DMS53 treated with DMSO at 0.1 percent for 48 hours (cell line): ENCODE measurements around the gene RNF144A.
"Not testable (repeated sequence)": the region's sequence is repeated elsewhere in the genome, so short reads cannot be mapped to it uniquely, and the experiment has no call there.

Experiments used
- DNase-seq: peaks from one replicate; lab custom pipeline; 2025; ENCODE audit not compliant: unreplicated experiment; lab: John Stamatoyannopoulos, UW

RNF144A gene

DNA sequence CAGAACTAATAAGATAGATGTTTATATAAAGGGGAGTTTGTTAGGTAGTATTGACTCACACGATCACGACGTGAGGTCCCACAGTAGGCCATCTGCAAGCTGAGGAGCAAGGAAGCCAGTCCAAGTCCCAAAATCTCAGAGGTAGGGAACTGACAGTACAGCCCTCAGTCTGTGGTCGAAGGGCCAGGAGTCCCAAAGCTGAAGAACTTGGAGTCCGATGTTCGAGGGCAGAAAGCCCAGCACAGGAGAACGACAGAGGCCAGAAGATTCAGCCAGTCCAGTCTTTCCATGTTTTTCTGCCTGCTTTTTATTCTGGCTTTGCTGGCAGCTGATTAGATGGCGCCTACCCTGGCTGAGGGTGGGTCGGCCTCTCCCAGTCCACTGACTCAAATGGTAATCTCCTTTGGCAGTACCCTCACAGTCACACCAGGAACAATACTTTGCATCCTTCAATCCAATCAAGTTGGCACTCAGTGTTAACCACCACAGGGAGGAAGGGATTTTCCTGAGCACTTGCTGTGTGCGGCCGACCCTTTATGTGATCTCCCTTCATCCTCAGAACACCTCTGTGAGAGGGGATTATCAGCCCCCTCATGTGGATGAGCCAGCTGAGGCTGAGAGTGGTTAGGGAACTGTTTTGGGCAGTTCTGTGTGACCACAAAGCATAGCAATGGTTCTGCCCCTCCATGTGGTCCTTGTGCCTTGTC lies 78.3 kb downstream of the RNF144A start:
- DNase-seq, result no peak

DNA sequence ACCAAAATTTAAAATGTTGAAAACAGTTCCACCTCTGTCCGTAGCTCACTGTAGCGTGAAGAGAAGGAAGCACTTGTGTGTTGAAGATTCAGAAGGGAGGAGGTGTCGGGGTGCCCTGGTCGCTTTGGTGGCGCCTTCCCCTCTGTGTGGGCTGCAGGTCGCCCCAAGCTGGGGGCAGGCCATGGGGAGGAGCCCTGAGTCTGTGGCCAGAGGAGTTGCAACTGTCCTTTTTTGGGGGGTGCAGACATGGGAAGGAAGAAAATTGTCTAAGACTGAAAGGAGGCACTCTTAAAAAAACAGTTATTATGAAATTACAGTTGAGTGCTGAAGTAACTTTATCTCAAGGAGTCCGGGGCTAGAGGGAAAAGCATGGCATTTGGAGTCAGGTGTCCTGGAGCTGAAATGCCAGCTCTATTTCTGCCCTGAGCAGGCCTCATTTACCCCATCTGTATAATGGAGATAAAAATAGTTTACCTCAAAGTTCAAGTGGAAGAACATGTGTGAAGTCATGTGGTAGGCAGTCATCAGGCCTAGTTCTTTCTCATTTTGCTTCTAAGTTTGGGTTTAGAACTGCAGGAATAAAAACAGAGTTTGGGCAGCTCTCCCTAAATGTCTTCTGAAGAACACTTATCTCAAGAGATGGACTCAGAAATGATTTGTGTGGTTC lies 82.1 kb downstream of the RNF144A start:
- DNase-seq, result no peak

DNA sequence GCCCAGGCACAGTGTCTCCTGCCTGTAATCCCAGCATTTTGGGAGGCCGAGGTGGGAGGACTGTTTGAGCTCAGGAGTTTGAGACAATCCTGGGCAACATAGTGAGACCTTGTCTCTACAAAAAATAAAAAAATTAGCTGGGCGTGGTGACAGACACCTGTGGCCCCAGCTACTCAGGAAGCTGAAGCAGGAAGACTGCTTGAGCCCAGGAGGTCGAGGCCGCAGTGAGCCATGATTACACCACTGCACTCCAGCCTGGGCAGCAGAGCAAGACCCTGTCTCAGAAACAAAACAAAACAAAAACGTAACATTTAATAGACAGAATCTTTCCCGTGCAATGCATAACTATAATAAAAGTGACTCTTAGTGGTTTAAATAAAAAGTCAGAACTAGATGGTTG lies 84.2 kb downstream of the RNF144A start:
- DNase-seq, result not testable (repeated sequence)

DNA sequence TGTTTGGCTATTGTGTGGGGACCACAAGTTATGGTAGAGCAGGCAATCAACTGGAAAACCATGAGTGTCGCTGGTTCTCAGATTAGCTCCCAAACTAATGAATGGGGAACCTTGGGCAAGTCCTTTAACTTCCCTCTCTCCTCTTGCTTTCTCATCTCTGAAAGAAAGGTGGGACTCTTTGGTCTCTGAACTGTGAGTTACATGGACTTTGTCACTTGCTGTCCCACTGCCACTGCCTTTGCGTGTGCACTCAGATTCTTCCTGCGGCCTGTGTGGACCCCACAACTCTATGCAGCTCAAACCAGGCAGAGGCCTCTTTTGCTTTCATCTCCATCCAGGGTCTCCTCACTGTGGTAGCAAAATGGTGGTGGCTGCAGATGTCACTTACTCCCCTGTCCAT lies 86.7 kb downstream of the RNF144A start:
- DNase-seq, result no peak

DNA sequence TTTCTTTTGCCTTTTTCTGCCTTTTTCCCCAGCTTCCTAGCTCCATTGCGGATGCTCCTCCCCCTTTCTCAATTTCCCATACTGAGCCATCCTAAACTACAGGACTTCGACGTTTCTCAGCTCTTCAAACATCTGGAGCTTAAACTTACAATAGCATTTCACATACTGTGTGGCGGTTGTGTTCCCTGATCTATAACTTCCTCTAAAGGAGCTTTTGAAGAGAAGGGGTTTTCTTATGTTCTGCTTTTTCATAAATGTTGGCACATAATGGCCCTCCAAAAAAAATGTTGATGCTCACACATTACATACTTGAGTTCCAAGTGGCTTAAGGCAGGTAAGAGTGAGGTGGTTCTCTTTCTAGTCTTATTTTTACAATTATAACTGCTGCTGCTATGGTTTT lies 87.4 kb downstream of the RNF144A start:
- DNase-seq, result no peak

DNA sequence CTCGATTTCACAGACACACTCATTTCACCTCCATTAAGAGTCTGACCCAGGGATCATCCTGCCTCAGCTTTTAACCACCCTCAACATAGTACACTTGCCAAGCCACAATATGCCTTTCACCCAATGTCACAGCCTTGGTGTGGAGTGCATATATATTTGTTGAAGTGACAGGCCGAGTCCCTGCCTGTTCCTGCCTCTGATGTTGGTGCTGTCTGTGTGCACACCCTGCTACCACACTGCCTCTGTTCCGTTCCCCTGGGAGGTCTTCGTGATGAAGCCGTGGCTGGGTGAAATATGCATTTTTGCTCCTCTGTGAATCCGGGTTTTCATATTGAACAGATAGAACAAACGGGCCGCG lies 90.3 kb downstream of the RNF144A start:
- no peak for DNase-seq

DNA sequence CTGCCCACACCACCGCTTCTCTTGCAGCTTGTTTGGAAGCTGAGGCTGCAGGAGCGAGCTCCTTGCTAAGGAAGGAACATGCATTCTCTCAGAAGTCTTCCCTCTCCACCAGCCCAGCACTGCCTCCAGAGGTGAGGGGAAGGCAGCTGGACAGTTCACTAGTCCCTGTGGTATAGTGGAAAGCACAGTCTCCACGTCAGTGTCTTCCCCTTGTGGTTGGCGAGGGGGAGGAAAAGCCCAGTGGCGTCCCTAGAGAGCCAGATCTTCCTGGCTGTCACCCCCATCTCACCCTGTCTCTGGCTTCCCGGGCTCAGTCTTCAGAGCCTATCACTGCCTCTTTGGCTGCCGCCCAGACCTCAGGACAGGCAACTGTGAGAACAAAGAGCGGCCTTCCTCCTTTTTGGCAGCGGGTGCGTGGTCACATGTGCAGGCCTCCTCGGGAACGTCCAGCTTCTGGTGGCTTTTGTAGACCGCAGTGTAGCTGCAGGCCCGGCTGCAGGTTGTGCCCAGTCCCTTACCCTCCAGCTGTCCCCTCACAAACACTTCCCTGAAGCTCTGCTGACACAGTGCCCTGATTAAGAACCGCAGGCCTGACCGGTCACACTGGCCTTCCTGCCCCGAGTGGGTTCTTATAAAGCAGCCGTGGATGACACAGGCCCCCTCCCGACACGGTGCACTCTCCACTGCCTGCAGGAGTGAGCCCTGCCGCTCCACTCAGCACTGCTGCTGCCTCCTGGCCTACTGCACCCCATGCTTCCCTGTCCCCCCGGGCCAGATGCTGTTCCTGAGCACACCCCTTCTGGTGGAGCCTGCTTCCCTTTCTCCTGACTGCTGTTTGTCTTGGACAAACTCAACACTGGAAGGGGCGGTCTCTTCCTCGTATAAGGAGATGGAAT lies 90.9 kb downstream of the RNF144A start:
- DNase-seq, result no peak

DNA sequence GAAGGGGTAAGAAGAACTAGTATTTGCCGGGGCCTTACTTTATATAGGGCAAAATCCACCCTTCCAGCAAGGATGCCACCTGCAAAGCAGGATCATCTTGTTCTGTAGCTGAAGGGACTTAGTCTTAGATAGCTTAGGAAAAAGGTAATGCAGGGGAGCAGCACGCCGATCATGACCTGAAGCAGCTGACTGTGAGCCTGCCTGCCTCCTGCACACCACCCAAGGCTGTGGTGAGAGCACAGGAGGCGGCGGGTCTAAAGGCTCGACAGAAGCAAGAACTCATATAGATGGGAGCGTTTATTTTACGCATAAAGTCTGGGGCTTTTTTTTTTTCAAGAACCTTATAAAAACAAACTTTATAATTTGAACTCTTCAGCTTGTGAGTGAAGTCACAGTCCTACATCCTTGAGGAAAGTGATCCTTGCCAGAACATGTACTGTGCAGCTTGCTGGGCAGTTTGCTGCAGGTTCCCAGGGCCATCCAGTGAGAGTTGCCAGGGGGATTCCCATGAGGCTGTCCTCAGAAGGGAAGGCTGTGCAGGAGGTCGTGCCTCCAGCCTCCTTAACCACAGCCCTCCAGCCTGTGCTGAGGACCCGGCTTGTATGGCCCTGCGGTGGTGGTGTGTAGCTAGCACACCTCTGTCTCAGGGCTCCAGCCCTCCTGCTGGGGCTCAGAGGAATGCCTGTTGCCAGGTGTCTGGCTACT lies 92.1 kb downstream of the RNF144A start:
- DNase-seq, result no peak

DNA sequence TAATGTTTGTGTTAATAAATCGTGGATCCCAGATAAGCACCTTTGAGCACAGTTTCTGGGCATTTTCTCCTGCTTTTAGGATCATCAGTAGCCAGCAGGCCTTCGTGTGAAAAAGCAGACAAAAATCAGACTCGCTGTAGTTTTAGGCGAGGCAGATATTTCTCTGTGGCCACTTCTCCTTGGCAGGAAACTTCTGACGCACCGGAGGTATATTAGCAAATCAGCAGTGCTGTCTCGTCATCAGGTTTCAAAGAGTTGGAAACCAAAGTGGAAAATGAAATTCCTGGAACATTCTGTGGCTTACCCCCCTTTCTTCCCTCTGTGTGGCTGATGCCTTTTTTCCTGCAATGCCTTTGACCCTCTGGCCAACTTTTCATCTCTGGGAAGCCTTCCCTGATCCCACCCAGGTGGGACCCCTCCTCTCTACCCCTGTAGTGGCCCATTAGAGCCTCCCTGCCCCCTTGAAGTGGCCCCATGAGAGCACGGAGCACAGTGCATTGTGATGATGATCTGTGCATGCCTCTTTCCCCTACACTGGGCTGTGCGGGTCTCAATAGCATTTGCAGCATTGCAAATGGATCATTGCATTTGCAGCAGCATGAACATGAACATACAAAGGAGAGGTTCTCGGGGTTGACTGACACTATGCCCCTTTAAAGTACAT lies 93.3 kb downstream of the RNF144A start:
- DNase-seq, result no peak

DNA sequence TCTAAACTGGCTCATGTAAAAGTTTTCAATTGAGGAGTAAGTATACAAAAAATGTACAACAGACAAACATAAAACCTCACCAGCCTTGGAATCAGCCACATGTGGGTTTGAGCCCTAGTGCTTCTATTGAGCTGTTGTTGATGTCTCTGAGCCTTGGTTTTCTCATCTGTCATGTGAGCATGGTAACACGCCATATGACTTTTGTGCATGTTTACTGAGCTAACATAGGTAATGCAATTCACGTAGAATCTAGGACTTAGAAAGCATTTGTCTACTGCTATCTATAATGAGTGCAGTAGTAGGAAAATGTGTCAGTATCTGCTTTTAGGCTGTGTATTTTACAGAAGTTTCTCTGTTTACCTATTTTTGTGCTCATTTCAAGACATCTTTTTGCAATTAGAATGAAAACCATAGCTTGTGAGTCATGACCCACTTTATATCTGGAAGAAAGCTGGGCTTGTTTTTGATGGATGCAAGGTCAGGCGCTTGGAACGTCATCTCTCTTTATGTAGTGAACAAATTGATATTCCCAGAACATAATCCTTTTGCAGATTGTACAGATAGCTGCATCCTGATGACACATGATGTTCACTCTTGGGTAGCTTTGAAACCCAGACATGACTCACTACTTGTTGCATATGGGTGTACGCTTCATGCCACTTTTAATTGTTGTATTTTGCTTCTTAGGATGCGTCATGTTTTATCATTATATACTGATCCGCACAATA lies 94.3 kb downstream of the RNF144A start:
- peak; percentile 44 for DNase-seq

DNA sequence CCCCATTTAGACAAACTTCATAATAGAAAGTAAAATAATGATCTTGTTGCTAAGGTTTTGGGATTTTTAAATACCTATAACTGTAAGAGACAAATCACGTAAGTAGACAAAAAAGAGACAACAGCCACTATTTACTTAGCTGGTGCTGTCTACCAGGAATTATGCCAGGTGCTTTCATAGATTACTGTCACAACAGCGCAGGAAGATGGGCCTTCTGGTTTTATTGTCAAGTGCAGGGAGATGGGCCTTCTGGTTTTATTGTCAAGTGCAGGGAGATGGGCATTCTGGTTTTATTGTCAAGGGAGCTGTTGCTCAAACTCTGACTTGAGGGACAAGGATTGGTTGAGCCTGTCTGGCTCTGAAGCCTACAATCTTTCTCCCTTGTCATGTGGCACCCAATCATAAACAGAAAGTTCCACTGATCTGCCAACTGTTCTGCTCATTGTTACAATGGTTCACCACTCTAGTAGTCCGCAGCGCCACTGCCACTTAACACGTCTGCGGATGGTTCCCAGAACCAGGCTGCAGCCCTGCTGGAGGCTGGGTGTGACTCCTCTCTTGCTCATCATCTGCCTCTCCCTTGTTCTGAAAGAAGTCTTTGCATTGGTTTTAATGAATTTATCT lies 95.0 kb downstream of the RNF144A start:
- peak; percentile 44 for DNase-seq

DNA sequence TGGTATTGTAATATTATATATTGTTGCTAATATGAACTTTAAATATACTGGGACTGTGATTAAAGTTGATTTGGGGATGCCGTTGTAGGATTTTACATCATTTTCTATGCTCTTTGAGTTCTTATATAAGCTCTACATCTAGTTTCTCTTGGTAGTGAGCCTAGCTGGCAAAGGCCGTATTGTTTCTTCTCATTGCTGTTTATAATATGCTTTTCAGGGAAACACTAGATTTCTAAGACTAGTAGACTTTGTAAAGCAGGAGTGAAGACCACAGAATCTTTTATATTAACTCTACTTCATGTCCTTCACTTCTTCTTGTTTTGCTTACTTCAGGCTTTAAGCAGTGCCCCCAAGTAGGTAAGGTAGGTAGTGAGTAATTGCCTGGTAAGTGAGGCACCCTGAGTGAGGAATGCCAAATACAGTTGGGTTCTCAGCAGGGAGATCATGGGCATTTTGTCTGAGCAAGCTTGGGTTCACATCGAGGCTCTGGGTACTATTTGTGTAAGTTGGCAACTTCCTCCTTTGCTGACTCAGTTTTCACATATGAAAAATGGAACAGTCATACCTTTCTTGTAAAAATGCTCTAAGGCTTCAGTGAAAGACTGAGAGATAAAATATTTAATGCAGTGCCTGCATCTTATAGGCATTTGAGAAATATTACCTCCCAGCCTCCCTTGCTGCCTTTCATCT lies 96.4 kb downstream of the RNF144A start:
- DNase-seq, result no peak

DNA sequence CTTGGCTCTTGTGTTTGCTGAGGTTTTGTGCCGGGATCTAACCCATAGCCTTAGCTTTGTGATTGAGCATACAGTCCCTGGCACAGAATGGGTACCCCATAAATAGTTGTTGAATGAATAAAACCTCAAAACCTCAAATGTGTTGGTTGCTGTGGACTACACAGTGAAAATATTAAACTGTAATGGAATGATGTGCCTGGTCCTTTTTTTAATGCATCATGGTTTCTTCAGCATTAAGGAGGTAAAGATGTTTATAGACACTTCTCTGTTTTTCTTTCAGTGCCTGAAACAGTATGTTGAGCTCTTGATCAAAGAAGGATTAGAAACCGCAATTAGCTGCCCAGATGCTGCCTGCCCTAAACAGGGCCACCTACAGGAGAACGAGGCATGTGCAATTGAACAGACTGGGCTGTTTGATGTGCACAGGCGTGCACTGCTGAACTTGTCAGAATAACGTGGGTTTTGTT lies 97.0 kb downstream of the RNF144A start:
- no peak for DNase-seq

DNA sequence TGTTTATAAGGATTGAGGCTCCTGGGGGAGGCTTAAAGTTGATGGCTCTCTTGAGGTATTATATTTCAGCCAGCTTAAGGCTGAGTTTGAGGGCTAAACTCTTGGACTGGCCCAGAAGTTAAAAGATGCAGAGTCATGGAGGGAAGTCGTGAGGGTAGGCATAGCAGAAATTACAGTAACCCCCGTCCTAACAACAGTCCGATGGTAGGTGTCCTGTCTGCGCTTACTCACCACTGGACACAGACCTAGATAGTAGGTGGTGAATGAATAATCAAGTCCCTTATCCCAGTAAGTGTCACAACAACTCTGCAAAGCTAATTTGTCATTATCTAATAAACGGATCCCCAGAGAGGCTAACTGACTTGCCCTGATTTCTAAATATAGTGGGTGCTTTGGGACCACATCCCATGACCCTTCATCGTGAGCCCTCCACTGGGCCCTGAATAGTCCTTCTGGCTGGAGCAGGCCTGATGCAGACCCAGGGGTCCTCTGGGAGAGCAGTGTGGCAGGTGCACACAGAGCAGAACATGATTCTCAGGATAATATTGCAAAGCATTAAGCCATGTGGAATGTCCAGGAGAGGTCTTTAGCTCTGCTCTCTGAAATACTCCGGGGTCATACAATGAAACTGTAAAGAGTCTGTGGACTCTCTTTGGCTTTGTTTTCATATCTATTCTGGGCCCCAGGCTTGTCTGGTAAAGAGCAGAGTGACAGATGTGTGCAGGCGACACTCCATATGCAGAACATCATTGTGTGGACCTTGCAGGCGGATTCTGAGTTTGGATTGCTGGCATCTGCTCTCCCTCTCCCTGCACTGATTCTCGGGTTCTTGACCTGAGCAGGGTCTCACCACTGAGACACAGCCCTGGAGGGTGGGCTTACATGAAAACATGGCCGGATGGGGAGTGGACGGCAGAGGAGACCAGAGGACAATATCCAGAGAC lies 98.1 kb downstream of the RNF144A start:
- no peak for DNase-seq

DNA sequence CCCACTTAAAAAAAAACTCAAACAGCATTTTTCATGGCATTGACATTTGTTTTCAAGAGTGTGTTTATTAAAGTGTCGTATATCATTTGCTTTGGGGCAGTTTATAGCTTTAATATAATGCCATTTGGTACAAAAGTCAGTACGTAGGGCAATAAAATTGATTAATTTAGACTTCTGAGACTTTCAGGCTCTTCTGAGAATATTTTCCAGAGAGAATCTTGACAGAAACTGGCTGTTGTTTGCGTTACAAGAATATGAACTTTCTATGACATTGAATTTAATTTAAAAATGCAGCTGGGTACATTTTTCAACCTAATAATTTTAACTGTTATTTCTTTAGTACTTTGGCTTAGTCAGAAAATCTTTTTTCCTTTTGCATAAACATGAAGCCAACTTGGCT lies 98.9 kb downstream of the RNF144A start:
- no peak for DNase-seq

DNA sequence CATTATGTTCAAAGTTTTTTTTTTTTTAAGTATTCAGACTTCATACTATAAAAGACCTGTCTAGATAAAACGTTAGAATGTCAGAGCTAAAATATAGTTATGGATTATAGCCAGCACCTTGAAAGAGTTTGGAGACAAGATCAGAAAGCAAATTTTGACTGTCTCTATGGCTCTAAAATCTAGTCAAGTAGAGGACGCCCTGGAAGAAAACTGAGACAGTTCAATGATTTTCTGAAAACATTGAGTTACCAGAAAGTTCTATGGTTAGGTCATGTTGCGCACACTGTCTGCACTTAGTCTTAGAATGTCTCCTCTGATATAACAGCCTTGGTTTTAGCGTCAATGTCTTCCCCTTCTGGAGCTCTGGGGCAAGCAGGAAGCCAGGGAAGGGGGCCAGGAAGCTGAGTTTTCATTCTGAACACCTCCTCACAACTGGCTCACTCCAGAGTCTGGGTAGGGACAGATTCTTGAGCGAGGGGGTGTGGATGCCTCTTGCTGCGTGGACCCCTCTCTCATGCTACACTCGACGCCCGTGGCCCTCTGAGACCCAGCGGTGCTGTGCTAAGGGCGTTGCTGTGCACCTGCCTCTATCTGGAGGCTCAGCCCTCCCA lies 99.5 kb downstream of the RNF144A start:
- DNase-seq, result no peak

DNA sequence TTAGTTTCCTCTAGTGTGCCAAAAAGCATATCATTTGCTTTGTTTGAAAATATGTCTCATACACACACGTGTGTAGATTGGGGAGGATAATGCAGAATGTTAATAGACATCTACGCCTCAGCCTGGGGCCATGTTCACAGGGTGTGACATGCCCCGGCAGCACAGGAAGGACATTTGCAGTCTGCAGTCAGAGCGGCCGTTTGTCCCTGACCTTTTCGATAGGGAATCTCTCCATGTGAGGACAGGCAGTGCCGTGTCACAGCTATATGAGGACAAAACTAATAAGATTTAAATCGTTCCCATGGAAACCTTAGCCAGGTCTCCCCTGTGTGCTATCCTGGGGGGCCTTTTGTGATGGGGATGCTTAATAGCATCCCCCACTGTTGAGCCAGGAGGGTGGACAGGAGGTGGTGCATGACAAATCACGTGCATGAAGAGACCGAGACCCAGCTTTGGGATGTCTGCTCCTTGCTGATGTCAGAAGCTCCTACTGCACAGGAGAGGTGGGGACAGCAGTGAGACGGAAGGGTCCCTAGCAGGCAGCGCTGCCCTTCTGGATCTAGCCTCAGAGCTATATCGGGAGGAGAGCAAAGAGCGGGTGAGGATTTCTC lies 100.6 kb downstream of the RNF144A start:
- DNase-seq, result no peak
